NCI-H146 (cell line): ENCODE results near the gene CHTOP.
"Not testable (repeated sequence)": the region's sequence is repeated elsewhere in the genome, so short reads cannot be mapped to it uniquely, and the experiment has no call there.

Experiments used
- DNase-seq: peaks from one replicate; lab custom pipeline; 2025; lab: John Stamatoyannopoulos, UW

CHTOP gene, protein sequence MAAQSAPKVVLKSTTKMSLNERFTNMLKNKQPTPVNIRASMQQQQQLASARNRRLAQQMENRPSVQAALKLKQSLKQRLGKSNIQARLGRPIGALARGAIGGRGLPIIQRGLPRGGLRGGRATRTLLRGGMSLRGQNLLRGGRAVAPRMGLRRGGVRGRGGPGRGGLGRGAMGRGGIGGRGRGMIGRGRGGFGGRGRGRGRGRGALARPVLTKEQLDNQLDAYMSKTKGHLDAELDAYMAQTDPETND

DNA sequence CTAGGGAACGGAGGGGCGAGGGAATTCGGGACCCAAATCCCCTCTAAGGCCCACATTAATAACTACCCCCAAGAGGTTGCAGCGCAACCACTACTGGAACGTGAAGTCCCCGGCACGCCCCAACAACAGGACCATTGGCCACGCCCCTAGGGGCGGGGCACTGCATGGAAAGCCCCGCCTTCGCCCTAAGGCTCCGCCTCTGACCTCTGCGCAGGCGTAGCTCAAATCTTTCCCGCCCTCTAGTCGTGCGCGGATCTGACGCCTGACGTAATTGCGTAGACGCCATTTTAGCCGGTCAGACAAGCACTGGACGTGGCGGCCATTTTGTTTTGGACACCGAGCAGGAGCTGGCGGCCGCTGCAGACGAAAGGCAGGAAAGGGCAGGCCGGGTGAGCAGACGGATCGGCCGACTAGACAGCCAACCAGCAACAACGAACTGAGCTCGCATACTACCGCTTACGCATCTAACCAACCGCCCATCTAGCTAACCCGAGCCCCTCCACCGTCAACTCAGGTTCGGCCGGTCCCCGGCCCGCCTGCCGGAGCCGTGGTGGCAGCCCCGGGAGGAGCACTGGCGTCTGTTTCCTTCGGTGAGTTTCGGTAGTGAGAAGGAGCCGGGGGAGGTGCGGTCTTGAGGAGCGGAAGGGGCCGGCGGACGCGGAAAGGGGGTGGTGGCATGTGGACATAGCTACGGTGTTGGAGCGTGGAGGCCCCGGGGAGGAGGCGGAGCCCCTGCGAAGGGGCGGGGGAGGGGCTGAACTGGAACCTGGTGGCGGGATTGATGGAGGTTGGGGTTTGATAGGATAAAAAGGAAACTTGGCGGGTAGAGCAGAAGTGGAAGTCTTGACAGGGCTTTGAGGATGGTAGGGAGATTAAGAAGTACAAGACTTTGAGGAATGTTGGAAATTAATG is at the start of gene CHTOP:
Gene CHTOP, plus strand, starts transcription at position 313 of the 912 bp plus-strand sequence. CDS start 2,523 bp downstream, outside the sequence.
- DNase-seq: peak; percentile 99

DNA sequence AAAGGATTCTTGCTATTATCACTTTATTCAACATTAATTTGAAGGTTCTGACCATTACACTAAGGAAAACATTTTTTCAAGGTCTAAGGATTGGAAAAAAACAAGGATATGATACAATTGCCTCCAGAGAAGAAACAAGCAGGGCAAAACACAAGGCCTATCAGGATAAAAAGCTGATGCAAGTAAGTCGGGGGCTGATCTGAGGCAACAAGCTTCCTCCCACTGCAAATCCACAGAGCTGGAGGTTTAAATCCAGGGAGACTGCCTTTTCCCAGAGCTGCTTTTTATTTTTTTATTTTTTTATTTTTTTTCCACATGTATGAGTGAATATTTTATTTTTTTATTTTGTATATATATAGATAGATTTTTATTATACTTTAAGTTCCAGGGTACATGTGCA is 48.9 kb upstream of the CHTOP start:
- no peak for DNase-seq

DNA sequence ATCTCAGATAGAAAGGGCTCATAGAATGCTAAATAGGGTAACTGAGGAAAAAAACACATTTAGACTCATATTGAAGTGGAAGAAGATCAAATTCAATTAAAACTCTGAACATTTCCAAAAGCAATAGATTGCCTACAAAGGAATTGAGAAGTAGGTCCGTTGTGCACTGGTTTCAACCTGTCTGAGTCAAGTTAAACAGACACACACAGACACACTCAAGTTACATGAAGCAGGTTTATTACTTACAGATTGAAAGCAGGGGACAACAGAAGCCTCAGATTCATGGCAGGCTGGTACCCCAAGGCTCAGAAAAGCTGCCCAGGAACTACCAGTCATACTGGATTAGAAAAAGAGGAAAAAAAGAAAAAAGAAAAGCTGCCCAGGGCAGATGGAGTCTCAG is 47.5 kb upstream of the CHTOP start:
- no peak for DNase-seq

GRCh38 chr1:153587314-153587713 is 46.6 kb upstream of the CHTOP start:
- no peak for DNase-seq

DNA sequence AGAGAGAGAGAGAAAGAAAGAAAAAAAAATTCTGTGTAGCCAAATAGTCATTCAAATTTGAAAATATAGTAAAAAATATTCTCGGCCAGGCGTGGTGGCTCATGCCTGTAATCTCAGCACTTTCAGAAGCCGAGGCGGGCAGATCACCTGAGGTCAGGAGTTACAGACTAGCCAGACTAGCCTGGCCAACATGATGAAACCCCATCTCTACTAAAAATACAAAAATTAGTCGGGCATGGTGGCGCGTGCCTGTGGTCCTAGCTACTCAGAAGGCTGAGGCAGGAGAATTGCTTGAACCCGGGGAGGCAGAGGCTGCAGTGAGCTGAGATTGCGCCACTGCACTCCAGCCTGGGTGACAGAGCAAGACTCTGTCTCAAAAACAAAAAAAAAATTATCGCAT is 45.8 kb upstream of the CHTOP start:
- not testable (repeated sequence) for DNase-seq

GRCh38 chr1:153588482-153588881 is 45.4 kb upstream of the CHTOP start:
- no peak for DNase-seq

- DNase-seq: no peak
Observed at GRCh38 chr1:153592748-153593147, 41.1 kb upstream of the CHTOP start.

DNA sequence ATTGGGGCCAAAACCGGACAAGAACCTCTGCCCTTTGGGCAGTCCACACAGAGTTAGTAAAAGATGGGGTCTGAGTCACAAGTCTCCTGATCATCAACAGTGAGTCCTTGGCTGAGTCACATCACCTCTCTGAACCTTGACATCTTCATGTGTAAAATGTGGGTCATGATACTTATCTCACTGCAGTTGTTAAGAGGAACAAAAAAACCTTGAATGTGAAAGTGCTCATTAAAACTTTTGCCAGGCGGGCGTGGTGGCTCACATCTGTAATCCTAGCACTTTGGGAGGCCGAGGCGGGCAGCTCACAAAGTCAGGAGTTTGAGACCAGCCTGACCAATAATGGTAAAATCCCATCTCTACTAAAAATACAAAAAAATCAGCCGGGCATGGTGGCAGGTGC is 36.7 kb upstream of the CHTOP start:
- DNase-seq: no peak

GRCh38 chr1:153598309-153599172 is 35.3 kb upstream of the CHTOP start:
- DNase-seq: peak; percentile 86

GRCh38 chr1:153599847-153600246 is 34.0 kb upstream of the CHTOP start:
- DNase-seq: no peak

DNA sequence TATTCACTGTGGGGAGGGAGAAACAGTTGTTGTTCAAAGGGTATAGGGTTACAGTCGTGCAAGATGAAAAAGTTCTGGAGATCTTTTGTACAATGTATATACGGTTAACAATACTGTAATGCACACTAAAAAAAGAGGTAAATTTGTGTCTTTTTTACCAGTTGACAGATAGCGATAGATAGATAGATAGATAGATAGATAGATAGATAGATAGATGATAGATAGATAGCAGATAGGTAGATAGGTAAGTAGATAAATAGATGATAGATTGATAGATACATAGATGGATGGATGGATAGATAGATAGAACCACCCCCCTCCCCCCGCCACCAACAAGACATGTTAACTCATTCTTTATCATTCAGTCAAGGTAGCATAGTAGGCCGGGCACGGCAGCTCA is 31.1 kb upstream of the CHTOP start:
- DNase-seq: no peak

DNA sequence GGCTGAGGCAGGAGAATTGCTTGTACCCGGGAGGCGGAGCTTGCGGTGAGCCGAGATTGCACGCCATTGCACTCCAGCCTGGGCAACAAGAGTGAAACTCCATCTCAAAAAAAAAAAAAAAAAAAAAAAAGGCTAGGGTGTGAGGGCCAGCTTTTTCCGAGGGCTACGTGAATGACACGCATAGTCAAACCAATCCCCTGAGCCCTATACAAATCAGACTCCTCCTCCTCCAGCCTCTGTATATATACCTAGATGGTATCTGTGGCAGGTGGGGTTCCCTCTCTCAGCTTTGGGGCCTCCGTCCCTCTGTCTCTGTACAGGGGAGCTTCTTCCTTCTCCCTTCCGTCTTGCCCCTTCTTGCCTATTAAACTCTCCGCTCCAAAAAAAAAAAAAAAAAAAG is 27.7 kb upstream of the CHTOP start:
- DNase-seq: no peak

- no peak for DNase-seq
Observed at GRCh38 chr1:153607381-153607780, 26.5 kb upstream of the CHTOP start.

- no peak for DNase-seq
Observed at GRCh38 chr1:153608089-153608682, 25.7 kb upstream of the CHTOP start.

DNA sequence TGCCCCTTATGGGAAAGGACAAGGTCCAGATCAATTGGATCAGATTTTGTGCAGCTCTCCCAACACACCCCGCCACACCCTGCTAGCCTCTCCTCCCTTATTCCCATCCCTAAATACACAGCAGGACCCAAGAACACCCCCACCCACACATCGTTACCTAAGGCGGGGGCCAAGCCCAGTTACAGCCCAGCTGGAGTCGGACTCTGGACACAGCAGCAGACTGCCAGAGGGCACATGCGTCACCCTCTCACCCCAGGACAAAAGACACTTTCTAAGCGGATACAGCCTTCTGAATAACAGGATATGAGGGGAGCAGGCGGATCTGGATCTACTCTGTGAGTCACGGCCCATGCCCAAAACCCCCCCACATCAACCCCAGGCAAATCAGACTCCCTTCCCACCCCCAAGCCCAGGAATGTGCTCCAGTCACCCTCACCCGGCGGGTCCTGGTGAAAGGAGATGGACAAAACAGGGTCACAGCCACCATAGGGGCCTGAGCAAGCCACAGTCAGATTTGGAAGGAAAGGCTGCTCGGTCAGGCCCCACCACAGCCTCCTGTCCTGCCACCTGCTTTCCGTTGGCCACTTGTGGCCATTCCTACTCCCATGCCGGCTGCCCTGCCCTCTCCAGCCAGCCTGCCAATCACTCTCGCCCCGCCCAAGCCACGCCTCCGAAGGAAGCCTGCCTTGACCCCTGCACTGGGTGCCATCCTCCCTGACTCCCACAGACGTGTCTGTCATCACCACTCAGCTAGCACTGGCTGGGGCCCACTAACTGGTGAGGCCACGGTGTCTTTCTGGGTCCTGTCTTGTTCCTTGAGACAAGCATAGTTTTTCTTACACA is 24.9 kb upstream of the CHTOP start:
- DNase-seq: peak; percentile 76

DNA sequence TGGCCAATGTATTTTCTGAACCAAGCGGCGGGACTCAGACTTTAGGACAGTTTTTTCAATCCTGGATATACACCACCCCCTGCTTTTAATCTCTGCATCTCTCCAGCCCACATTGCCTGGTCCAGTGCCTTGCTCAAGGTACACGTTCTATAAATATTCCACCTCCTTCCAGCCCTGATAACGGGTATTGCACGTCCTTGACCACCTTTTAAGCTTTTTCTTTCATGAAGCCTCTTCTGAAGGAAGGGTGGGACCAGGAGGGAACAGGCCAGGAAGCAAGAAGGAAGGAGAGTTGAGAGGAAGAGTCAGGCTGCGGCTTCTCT is 24.3 kb upstream of the CHTOP start:
- DNase-seq: no peak

GRCh38 chr1:153610334-153610733 is 23.5 kb upstream of the CHTOP start:
- no peak for DNase-seq

DNA sequence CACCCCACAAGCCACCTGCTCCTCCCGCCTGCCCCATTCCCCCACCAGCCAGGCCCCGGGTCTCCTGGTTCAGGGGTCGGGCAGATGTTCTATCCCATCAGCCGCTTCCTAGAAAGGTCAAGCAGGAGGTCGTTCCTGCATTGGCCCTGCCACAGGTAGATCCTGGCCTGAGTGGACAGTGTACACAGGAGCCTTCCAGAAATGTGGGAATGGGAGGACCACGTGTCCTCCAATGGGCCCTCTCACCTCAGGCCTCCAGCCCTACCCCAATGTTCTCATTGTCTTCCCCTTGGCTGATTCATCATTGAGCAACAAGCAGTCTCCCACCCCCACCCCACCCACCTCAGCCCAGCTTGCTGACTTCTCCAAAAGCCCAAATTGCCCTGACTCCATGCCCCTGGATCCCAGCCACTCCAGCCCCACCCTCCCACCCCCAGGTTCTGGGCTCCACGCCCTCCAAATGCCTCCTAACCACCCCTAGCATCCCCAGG is 23.0 kb upstream of the CHTOP start:
- DNase-seq: no peak

GRCh38 chr1:153611356-153611755 is 22.5 kb upstream of the CHTOP start:
- DNase-seq: no peak

GRCh38 chr1:153612111-153612754 is 21.6 kb upstream of the CHTOP start:
- no peak for DNase-seq
